LHCN-M2 (cell line): ENCODE results near the gene APLNR. TPM values are rescaled to one million over a fixed set of nuclear protein-coding genes. Genes with fewer than 3 reads are reported as not detected.

ENCODE experiments used
- DNase-seq: peaks from one replicate; pipeline ENCODE4 v3.0.0-alpha.2; 2012; ENCODE audit warnings: low read depth
- total RNA-seq: library from RNA; depleted of rRNA; stranded (reverse); fragments of >200 nt; gene quantifications from 2 replicates; pipeline ENCODE4 v1.2.3, GENCODE V29; 2014

Gene APLNR
- total RNA-seq, 1 experiment from 2014 or later, result 0.11 TPM

GRCh38 chr11:57251491-57252104 is 14.5 kb upstream of the APLNR start:
- DNase-seq, result peak; percentile 23

- no peak for DNase-seq
Measured at GRCh38 chr11:57251037-57251436, 14.0 kb upstream of the APLNR start.

GRCh38 chr11:57249384-57250319 is 12.6 kb upstream of the APLNR start:
- DNase-seq, result peak; percentile 48

DNA sequence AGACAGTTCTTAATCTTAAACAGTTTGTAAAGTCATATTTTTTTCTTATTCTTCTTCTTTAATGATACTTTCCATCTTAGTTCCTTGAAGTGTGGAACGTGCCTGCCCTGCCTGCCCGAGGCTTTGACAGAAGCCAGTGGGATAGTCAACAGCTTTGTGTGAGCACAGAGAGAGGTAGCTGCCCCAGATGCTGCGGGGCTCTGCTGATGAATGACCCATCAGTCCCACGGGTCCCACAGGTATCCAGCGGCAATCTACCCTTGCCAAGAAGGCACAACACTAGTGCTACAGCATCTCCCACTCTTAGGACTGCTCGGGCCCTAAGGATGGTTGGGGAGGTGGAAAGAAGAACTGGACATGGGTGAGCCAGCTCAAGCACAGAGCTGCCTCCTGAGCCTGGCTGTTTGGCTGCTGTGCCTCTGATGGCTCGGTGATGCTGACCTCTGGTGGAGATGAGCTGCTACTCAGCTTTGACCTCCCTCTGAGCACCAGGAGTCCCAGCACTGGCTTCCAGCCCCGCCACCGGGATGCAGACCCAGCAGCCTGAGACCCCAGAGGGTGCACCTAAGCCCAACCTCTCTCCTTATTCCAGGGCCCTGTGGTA is 11.8 kb upstream of the APLNR start:
- DNase-seq, result peak; percentile 60

DNA sequence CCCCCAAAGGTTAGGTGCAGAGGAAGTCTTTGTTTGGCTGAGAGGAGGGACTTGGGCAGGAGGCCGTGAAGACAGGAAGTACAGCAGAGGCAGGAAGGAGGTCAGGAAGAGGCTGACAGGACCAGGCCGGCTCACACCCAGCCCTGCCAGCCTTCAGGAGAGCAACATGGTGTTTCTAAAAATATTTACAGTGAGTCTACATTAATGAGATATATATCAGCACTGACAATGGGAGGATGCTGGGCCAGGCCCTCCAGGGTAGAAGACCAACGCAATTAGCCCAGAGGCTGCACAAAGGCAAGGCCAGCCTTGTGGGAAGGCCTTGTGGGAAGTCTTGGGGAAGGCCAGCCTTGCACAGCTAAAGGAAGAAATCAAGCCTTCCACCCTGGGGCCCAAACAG is 7.9 kb upstream of the APLNR start:
- no peak for DNase-seq

- no peak for DNase-seq
Measured at GRCh38 chr11:57241353-57241972, 4.4 kb upstream of the APLNR start.

DNA sequence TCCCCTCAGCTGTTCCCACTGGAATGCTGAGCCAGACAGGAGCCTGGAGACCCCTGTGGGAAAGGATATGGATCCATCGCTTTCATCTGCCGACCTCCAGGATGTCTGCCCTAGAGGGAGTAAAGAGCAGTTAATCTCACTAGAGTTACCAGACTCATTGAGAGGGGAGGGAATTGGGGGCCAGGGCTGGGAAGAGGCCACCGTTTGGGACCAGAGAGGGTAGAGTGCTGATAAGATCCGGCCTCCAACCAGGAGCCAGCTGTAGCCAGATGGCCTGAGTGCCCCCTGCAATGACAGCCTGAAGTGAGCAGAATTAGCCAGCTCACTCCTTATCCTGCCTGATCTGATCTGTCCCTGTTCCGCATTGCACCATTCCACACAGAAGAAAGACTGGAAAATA is 3.7 kb upstream of the APLNR start:
- DNase-seq, result no peak

DNA sequence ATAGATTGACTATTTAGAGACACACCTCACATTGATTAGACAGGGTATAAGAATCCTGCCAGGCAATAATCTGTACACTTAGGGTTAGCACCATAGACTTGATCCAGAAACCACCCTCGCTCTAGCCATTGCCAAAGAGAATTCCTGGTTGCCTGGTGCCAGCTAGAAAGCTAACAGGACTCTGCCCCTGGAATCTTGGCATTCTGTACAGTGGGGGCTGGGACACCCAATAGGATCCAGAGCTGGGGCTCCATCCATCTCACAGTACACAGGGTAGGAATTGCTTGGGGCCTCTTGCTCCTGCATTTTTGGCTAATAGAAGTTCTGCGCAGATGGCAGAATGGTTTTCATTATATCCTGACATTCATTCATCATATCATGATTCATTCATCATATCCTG is 3.0 kb upstream of the APLNR start:
- DNase-seq, result no peak

DNA sequence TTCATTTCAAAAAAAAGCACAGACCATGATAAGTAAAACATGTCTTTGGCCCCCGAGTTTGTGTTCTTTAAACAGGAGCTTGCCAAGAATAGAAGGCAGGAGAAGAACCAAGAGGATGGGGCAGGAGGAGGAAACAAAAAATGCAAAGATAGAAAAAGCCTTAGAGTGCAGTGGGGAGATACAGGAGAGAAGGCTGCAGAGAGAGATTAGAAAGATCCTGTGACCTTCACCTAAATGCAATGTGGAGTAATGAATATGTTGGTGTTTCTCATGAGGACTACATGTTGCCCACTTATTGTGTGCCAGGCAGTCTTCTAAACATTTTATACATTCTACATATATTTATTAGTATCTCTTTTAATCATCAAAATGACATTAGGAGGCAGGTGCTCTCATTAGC is 2.3 kb upstream of the APLNR start:
- no peak for DNase-seq

GRCh38 chr11:57235761-57236703 is 1.0 kb downstream of the APLNR start:
- no peak for DNase-seq

DNA sequence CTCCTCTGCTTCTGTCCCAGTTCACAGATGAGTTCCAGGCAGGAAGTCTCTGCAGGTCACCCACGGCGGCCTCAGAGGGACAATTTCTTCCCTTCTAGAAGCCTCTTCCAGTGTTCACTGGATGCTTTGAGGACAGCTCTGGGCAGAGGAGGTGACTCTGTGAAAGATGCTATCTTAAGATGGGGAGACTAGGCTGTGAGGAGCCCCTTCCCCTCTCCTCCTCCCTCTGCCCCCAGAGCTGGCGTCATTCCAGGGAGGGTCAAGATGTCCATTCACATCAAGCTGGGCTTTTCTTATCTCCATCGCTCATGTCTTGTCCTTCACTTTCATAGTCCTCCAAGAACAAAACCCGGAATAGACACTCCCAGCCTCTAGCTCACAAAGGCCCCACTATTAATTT is 3.3 kb downstream of the APLNR start:
- DNase-seq, result no peak

DNA sequence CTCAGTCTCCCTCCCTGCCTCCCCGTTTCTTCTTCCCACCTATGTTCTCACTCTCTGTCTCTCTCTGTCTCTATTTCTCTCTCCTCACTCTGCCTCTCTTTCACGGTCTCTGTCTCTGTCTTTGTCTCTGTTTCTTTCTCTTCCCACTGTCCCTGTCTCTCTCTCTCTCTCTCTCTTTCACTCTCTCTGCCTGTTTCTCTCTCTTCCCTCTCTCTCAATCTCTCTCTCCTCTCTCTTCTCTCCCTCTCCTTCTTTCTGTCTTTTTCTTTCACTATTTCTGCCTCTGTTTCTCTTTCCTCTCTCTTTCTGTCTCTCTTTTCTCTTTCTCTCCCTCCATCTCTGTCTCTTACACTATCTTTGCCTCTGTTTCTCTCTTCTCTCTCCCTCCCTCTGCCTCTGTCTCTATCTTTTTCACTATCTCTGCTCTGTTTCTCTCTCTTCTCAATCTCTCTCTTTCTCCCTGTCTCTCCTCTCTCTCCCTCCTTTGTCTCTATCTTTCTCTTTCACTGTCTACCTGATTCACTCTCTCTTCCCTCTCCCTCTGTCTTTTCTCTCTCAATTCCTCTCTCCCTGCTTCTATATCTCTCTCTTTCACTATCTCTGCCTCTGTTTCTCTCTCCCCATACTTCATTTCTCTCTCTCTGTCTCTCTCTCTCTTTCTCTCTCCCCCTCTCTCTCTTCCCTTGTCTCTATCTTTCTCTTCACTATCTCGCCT is 5.4 kb downstream of the APLNR start:
- no peak for DNase-seq

DNA sequence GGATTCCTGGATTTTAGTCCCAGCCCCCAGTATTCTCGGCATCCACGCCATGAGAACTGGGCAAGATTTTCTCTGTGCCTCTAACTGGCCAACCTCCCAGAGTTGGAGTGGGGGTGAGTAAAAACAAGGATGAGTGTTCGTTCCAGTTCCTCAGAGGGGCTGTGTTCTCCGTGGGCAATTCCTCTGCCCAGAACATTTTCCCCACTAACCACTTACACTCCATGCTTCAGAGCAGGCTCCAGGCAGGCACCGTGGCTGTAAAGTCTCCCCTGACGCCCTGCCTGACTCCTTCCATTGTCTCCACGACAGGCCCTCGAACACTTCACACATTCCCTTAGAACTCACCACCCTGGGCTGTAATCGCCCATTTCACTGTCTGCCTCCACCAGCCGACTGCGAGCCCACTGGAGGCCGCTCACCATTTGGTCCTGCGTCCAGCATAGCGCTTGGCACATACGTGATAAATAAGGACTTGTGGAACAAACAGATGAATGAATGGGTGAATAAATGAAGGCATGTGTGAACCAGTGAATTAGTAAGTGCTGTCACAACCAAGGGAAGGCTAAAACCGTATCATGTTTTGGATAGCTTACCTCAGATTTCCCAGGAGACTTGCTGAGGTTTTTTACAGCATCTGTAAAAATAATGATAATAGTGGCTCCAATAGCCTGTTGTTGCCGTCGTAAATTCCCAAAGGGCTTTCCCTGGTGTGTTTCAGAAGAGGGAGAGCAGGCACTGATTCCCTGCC is 6.1 kb downstream of the APLNR start:
- peak; percentile 9 for DNase-seq

- DNase-seq, result no peak
Measured at GRCh38 chr11:57230316-57230715, 6.7 kb downstream of the APLNR start.

DNA sequence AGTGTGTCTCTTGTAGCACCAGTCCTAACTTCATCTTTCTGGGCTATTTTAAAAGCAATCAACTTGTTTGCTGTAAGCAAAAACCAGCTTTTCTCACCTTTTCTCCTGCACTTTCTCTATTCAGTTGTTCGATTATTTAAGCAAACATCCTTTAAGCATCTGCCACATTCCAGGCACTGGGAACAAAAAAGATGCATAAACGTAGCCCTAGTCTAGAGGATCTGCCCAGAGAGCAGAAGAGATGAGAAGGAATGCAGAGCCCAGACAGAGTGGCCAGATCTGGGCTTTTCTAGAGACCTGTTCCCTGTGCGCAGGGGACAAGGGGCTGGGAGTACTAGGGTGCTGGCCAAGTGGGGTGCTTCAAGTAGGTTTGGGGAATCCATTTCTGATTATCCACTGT is 8.4 kb downstream of the APLNR start:
- DNase-seq, result no peak

- peak; percentile 58 for DNase-seq
Measured at GRCh38 chr11:57224537-57224936, 12.5 kb downstream of the APLNR start.

DNA sequence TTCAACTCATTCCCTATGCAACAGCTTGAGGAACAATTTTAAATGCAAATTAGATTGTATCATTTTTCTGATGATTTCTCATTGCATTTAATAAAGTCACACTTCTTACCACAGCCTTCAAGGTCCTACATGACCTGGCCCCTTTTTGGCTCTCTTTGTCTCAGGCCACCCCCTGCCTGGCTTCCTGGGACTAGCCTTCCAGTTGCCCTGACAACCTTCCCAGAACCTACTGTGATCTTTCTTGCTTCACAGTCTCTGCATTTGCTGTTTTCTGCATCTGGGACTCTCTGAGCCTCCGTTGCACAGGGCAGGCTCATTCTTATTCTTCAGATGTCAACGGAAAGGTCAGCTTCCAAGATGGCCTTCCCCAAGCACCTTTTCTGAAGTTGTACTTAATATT is 12.9 kb downstream of the APLNR start:
- DNase-seq, result no peak

DNA sequence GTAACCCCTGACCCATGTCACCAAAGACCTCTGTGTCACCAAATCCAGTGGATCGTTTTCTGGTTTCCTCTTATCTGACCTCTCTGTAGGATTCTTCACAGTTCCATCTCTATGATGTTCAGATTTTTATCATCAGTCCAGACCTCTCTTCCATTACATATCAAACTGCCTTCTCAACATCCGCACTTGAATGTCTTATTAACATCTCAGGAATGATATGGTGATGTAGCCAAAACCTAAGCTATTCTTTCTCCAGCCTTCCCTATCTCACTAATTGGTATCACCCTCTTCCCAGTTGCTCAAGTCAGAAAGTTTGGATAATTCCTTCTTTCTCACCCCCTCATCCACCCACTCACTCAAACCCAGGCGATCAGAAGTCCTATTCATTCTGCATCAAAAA is 13.4 kb downstream of the APLNR start:
- DNase-seq, result no peak

- DNase-seq, result no peak
Measured at GRCh38 chr11:57222239-57222638, 14.8 kb downstream of the APLNR start.
